Stomach (tissue), 4 donors: ENCODE measurements around the gene CLCN6.

Experiments used
- CTCF ChIP-seq, 7 experiments: fragments of 450-650 bp in 4 of 7; fragments of 200-600 bp in 3 of 7; sonication (generic) in 3 of 7; IDR thresholded peaks; one replicate each; pipeline ENCODE4 v1.5.1; 2016 to 2019; ENCODE audit warnings: antibody characterized with exemption in 7 of 7, control low read depth in 2 of 7, mild to moderate bottlenecking in 1 of 7
- EP300 ChIP-seq: sonication (generic); formaldehyde crosslinking; IDR thresholded peaks from one replicate; pipeline ENCODE4 v1.6.1; 2017; ENCODE audit warnings: antibody characterized with exemption
- POLR2AphosphoS5 ChIP-seq, 3 donors: sonication (generic); formaldehyde crosslinking; IDR thresholded peaks; one replicate each; pipeline ENCODE4 v1.6.1; 2016; ENCODE audit warnings: antibody characterized with exemption in 3 of 3

- TF ChIP-seq CTCF (IDR thresholded peaks at IDR 0.05), result no peak
- TF ChIP-seq EP300, result no peak
- peak in 1 of 3 donors; percentile 3 for TF ChIP-seq POLR2AphosphoS5 (IDR thresholded peaks at IDR 0.05)
Measured at GRCh38 chr1:11806307-11806936, 431 bp downstream of the CLCN6 start.
